ENCODE measurements around the gene PTGES. TPM values are rescaled to one million over a fixed set of nuclear protein-coding genes. Genes with fewer than 3 reads are reported as not detected.

PTGES gene
- total RNA-seq, 1 experiment from 2014 or later: 17.2 TPM

- TF ChIP-seq CTCF (IDR thresholded peaks at IDR 0.05 in 2 of 3, conservative IDR thresholded peaks at IDR 0.05 in 1 of 3; ENCODE audit: borderline replicate concordance in 1 of 3, insufficient read depth in 1 of 3, low read depth in 2 of 3, low read length in 2 of 3): no peak
These were observed 51.3 kb downstream of the PTGES start (continued) for GRCh38 chr9:129701549-129701948.

GRCh38 chr9:129701054-129701453 lies 51.8 kb downstream of the PTGES start:
- ChIA-PET CTCF (no interaction called here), RAD21 (ENCODE audit: low non-redundant PET in 1 of 2, low total read pairs in 2 of 2, uncharacterized antibody in 2 of 2, unreplicated experiment in 2 of 2) (no interaction called here), POLR2A (no interaction called here)
- no peaks in the 10 kb centered on the region for H3K36me3 ChIP-seq (ENCODE audit: control insufficient read depth in 1 of 2, insufficient read depth in 2 of 2, low read length in 2 of 2)
- no peak overlapping the region for H3K4me3 ChIP-seq (replicated peaks in 1 of 2; ENCODE audit: low read depth in 1 of 2, low read length in 2 of 2)
- no peak overlapping the region for H3K27ac ChIP-seq (ENCODE audit: low read depth, low read length)
- H3K9me2 ChIP-seq (ENCODE audit: insufficient read depth): no peaks in the 10 kb centered on the region
- H3K4me2 ChIP-seq (ENCODE audit: low read length): no peak overlapping the region
- ATAC-seq: no peak
- H3K79me2 ChIP-seq (ENCODE audit: insufficient read depth, low read length): 0 out of 2 replicates have a peak, but pooled peaks cover 3% of the 10 kb centered on the region
- intact Hi-C loops (cut with micrococcal nuclease): no loop called here
- H3K27me3 ChIP-seq (ENCODE audit: insufficient read depth, low read length): no peaks in the 10 kb centered on the region
- no peak for DNase-seq (ENCODE audit: low read depth, low spot score)
- H3K9me3 ChIP-seq (ENCODE audit: control insufficient read depth in 1 of 2, insufficient read depth in 1 of 2, low read depth in 1 of 2, low read length in 2 of 2): no peaks in the 10 kb centered on the region
- H3K4me1 ChIP-seq (ENCODE audit: control insufficient read depth in 1 of 2, insufficient read depth in 2 of 2, low read length in 2 of 2): peaks cover 13 to 19% of the 10 kb centered on the region in 2 experiments; a peak in 3 of 4 replicates
- H4K20me1 ChIP-seq (ENCODE audit: insufficient read depth): no peaks in the 10 kb centered on the region
- no peak for TF ChIP-seq ZBTB33 (IDR thresholded peaks at IDR 0.05; ENCODE audit: extremely low read depth, insufficient replicate concordance, low read length)
- no peak for TF ChIP-seq EGR1 (IDR thresholded peaks at IDR 0.05; ENCODE audit: low read depth)
- TF ChIP-seq SRF (IDR thresholded peaks at IDR 0.05; ENCODE audit: low read depth): no peak
- no peak for TF ChIP-seq ATF3 (IDR thresholded peaks at IDR 0.05)
- no peak for TF ChIP-seq POLR2AphosphoS5 (IDR thresholded peaks at IDR 0.05; ENCODE audit: low read depth, low read length)
- TF ChIP-seq EZH2phosphoT487 (IDR thresholded peaks at IDR 0.05; ENCODE audit: borderline replicate concordance): no peak
- no peak for TF ChIP-seq YY1 (IDR thresholded peaks at IDR 0.05; ENCODE audit: extremely low read depth, insufficient replicate concordance, low read depth, low read length)
- TF ChIP-seq POLR2A (IDR thresholded peaks at IDR 0.05; ENCODE audit: borderline replicate concordance, extremely low read depth, insufficient read depth, insufficient read length): no peak
- TF ChIP-seq SIN3A (IDR thresholded peaks at IDR 0.05; ENCODE audit: low read depth): no peak
- BruUV-seq (replicated peaks): no TSS peak
- no peak overlapping the region for H3K9ac ChIP-seq (ENCODE audit: low read length)
- H2AFZ ChIP-seq (ENCODE audit: low read depth, low read length, poor library complexity, severe bottlenecking): no peak overlapping the region

All from HCT116 (cell line).